ENCODE results near the gene SLC25A13. TPM values are rescaled to one million over a fixed set of nuclear protein-coding genes. Genes with fewer than 3 reads are reported as not detected.

Gene SLC25A13
- total and polyA plus RNA-seq, 2 donors (not counting 1 experiment from before 2014, with no cell fraction given): 6.9 to 12.0 TPM

DNA sequence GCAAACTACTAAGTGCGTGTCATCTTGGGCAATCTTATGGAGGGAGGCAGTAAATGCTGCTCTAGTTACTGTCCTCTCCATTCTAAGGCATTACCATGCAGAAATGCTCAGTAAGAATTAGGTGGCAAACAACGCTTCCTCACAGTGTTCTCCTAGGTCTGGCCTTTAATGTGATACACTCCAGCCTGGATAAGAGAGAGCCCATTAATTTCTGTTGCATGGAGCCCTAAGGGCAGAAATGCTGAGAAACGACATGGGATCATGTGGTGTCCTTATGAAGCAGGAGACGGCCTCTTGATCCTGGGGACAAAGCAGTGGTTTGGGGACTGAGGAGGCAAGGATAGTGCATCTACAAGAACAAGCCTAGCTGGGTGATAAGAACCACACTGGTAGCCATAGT is 44.0 kb downstream of the SLC25A13 start:
- Histone ChIP-seq H3K9ac (ENCODE audit: insufficient read depth, low read length) (no peak overlapping the region), H2AFZ (ENCODE audit: low read length) (no peak overlapping the region), H4K20me1 (ENCODE audit: control insufficient read depth, extremely low read depth, insufficient read depth, low read length) (no peaks in the 10 kb centered on the region), H3K79me2 (ENCODE audit: control insufficient read depth, insufficient read depth, low read length) (no peaks in the 10 kb centered on the region), H3K9me3 (ENCODE audit: control insufficient read depth, insufficient read depth, low read depth, low read length) (no peaks in the 10 kb centered on the region), H3K4me3 (replicated peaks in 1 of 4; ENCODE audit: control extremely low read depth in 1 of 4, insufficient read depth in 1 of 4, low read depth in 3 of 4, low read length in 4 of 4) (no peak overlapping the region), H3K27ac (ENCODE audit: insufficient read depth, low read length) (no peak overlapping the region), H3K4me2 (ENCODE audit: extremely low read depth, insufficient read depth, low read length) (no peak overlapping the region), H3K36me3 (ENCODE audit: control insufficient read depth, insufficient read depth, low read length) (no peaks in the 10 kb centered on the region), H3K4me1 (ENCODE audit: control insufficient read depth, extremely low read depth, insufficient read depth, low read length) (no peaks in the 10 kb centered on the region), H3K27me3 (ENCODE audit: control insufficient read depth, insufficient read depth, low read length) (no peaks in the 10 kb centered on the region)
- TF ChIP-seq, protein P1, sequence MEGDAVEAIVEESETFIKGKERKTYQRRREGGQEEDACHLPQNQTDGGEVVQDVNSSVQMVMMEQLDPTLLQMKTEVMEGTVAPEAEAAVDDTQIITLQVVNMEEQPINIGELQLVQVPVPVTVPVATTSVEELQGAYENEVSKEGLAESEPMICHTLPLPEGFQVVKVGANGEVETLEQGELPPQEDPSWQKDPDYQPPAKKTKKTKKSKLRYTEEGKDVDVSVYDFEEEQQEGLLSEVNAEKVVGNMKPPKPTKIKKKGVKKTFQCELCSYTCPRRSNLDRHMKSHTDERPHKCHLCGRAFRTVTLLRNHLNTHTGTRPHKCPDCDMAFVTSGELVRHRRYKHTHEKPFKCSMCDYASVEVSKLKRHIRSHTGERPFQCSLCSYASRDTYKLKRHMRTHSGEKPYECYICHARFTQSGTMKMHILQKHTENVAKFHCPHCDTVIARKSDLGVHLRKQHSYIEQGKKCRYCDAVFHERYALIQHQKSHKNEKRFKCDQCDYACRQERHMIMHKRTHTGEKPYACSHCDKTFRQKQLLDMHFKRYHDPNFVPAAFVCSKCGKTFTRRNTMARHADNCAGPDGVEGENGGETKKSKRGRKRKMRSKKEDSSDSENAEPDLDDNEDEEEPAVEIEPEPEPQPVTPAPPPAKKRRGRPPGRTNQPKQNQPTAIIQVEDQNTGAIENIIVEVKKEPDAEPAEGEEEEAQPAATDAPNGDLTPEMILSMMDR (conservative IDR thresholded peaks at IDR 0.05 in 1 of 2, IDR thresholded peaks at IDR 0.05 in 1 of 2; ENCODE audit: low read depth in 1 of 2, low read length in 2 of 2): no peak
- no peak for TF ChIP-seq EZH2 (IDR thresholded peaks at IDR 0.05; ENCODE audit: low read length, missing control alignments)
- no peak for DNase-seq (ENCODE audit: low read depth in 2 of 2)

- H3K4me1 ChIP-seq (ENCODE audit: control insufficient read depth, extremely low read depth, insufficient read depth, low read length): no peaks in the 10 kb centered on the region
- no peaks in the 10 kb centered on the region for H3K9me3 ChIP-seq (ENCODE audit: control insufficient read depth, insufficient read depth, low read depth, low read length)
- no peak overlapping the region for H3K4me2 ChIP-seq (ENCODE audit: extremely low read depth, insufficient read depth, low read length)
- H3K79me2 ChIP-seq (ENCODE audit: control insufficient read depth, insufficient read depth, low read length): no peaks in the 10 kb centered on the region
- no peaks in the 10 kb centered on the region for H3K27me3 ChIP-seq (ENCODE audit: control insufficient read depth, insufficient read depth, low read length)
- no peak for DNase-seq (ENCODE audit: low read depth in 2 of 2)
- no peak overlapping the region for H2AFZ ChIP-seq (ENCODE audit: low read length)
- TF ChIP-seq, protein P1 (conservative IDR thresholded peaks at IDR 0.05 in 1 of 2, IDR thresholded peaks at IDR 0.05 in 1 of 2; ENCODE audit: low read depth in 1 of 2, low read length in 2 of 2): no peak
- no peak for TF ChIP-seq EZH2 (IDR thresholded peaks at IDR 0.05; ENCODE audit: low read length, missing control alignments)
- no peaks in the 10 kb centered on the region for H4K20me1 ChIP-seq (ENCODE audit: control insufficient read depth, extremely low read depth, insufficient read depth, low read length)
- no peak overlapping the region for H3K9ac ChIP-seq (ENCODE audit: insufficient read depth, low read length)
- H3K36me3 ChIP-seq (ENCODE audit: control insufficient read depth, insufficient read depth, low read length): no peaks in the 10 kb centered on the region
- no peak overlapping the region for H3K27ac ChIP-seq (ENCODE audit: insufficient read depth, low read length)
- H3K4me3 ChIP-seq (replicated peaks in 1 of 4; ENCODE audit: control extremely low read depth in 1 of 4, insufficient read depth in 1 of 4, low read depth in 3 of 4, low read length in 4 of 4): no peak overlapping the region
These were observed 45.9 kb downstream of the SLC25A13 start for GRCh38 chr7:96276019-96276418.

GRCh38 chr7:96273716-96274115 is 48.2 kb downstream of the SLC25A13 start:
- no peak for DNase-seq (ENCODE audit: low read depth in 2 of 2)
- no peaks in the 10 kb centered on the region for H3K36me3 ChIP-seq (ENCODE audit: control insufficient read depth, insufficient read depth, low read length)
- no peaks in the 10 kb centered on the region for H4K20me1 ChIP-seq (ENCODE audit: control insufficient read depth, extremely low read depth, insufficient read depth, low read length)
- TF ChIP-seq, protein P1 (conservative IDR thresholded peaks at IDR 0.05 in 1 of 2, IDR thresholded peaks at IDR 0.05 in 1 of 2; ENCODE audit: low read depth in 1 of 2, low read length in 2 of 2): no peak
- TF ChIP-seq EZH2 (IDR thresholded peaks at IDR 0.05; ENCODE audit: low read length, missing control alignments): no peak
- no peak overlapping the region for H3K9ac ChIP-seq (ENCODE audit: insufficient read depth, low read length)
- no peaks in the 10 kb centered on the region for H3K27me3 ChIP-seq (ENCODE audit: control insufficient read depth, insufficient read depth, low read length)
- H3K4me3 ChIP-seq (replicated peaks in 1 of 4; ENCODE audit: control extremely low read depth in 1 of 4, insufficient read depth in 1 of 4, low read depth in 3 of 4, low read length in 4 of 4): no peak overlapping the region
- H3K4me1 ChIP-seq (ENCODE audit: control insufficient read depth, extremely low read depth, insufficient read depth, low read length): no peaks in the 10 kb centered on the region
- H3K9me3 ChIP-seq (ENCODE audit: control insufficient read depth, insufficient read depth, low read depth, low read length): no peaks in the 10 kb centered on the region
- no peak overlapping the region for H2AFZ ChIP-seq (ENCODE audit: low read length)
- no peak overlapping the region for H3K27ac ChIP-seq (ENCODE audit: insufficient read depth, low read length)
- no peaks in the 10 kb centered on the region for H3K79me2 ChIP-seq (ENCODE audit: control insufficient read depth, insufficient read depth, low read length)
- H3K4me2 ChIP-seq (ENCODE audit: extremely low read depth, insufficient read depth, low read length): no peak overlapping the region
